Measurements from ENCODE around the gene TMEFF2.

DNA sequence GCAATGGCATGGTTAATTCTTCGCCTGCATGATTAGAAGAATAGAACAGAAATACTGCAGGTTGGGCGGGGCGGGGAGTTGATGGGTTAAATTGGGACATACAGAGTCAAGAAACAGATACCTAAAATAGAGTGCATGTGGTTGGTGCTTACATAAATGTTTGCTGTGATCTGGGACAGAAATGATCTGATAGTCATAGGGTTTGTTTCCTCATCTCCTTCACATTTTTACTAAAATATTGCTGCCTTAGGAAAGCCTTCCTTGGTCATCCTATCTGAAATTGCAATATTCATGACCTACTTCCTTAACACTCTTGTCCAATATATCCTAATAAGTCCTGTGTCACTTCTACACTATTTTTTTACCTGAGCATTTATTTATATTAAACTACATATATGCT is 163.9 kb downstream of the TMEFF2 start:
- TF ChIP-seq, protein P1, sequence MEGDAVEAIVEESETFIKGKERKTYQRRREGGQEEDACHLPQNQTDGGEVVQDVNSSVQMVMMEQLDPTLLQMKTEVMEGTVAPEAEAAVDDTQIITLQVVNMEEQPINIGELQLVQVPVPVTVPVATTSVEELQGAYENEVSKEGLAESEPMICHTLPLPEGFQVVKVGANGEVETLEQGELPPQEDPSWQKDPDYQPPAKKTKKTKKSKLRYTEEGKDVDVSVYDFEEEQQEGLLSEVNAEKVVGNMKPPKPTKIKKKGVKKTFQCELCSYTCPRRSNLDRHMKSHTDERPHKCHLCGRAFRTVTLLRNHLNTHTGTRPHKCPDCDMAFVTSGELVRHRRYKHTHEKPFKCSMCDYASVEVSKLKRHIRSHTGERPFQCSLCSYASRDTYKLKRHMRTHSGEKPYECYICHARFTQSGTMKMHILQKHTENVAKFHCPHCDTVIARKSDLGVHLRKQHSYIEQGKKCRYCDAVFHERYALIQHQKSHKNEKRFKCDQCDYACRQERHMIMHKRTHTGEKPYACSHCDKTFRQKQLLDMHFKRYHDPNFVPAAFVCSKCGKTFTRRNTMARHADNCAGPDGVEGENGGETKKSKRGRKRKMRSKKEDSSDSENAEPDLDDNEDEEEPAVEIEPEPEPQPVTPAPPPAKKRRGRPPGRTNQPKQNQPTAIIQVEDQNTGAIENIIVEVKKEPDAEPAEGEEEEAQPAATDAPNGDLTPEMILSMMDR (IDR thresholded peaks at IDR 0.05), result no peak
- TF ChIP-seq POLR2A (IDR thresholded peaks at IDR 0.05), result no peak
